Measurements from ENCODE around the gene ANGPTL1.
"Not testable (repeated sequence)": the region's sequence is repeated elsewhere in the genome, so short reads cannot be mapped to it uniquely, and the experiment has no call there.

The ANGPTL1 gene

GRCh38 chr1:178862864-178863263 is 8.0 kb downstream of the ANGPTL1 start:
- no peak overlapping the region for H3K27ac ChIP-seq (ENCODE audit: low read length)
- no peaks in the 10 kb centered on the region for H3F3A ChIP-seq (ENCODE audit: insufficient read depth, low read length)
- TF ChIP-seq EZH2phosphoT487 (IDR thresholded peaks at IDR 0.05; ENCODE audit: low read length) (no peak), EZH2 (optimal IDR thresholded peaks at IDR 0.05; ENCODE audit: low read depth, low read length) (no peak), CTCF (IDR thresholded peaks at IDR 0.05; ENCODE audit: low read length) (no peak)
- H3K9ac ChIP-seq (ENCODE audit: low read length): no peak overlapping the region
- H3K4me1 ChIP-seq (ENCODE audit: low read length): no peaks in the 10 kb centered on the region
- H3K36me3 ChIP-seq (replicated peaks; ENCODE audit: insufficient read depth, low read length): no peaks in the 10 kb centered on the region
- H3K4me3 ChIP-seq (ENCODE audit: low read length): no peak overlapping the region
- H3K79me2 ChIP-seq (ENCODE audit: low read length): no peaks in the 10 kb centered on the region
- H2AFZ ChIP-seq (ENCODE audit: low read length): no peak overlapping the region
- no peaks in the 10 kb centered on the region for H3K9me2 ChIP-seq (replicated peaks; ENCODE audit: insufficient read depth, low read length)
- no peaks in the 10 kb centered on the region for H4K20me1 ChIP-seq (ENCODE audit: insufficient read depth, low read length)
- H3K9me3 ChIP-seq (replicated peaks; ENCODE audit: insufficient read depth, low read length): no peaks in the 10 kb centered on the region
- no peak overlapping the region for H3K4me2 ChIP-seq (ENCODE audit: low read depth, low read length)
- H3K27me3 ChIP-seq (replicated peaks; ENCODE audit: insufficient read depth, low read length): no peaks in the 10 kb centered on the region
- DNase-seq: no peak

GRCh38 chr1:178862416-178862815 is 8.5 kb downstream of the ANGPTL1 start:
- H3K4me3 ChIP-seq (ENCODE audit: low read length): no peak overlapping the region
- TF ChIP-seq EZH2 (optimal IDR thresholded peaks at IDR 0.05; ENCODE audit: low read depth, low read length): no peak
- no peak overlapping the region for H2AFZ ChIP-seq (ENCODE audit: low read length)
- no peak overlapping the region for H3K4me2 ChIP-seq (ENCODE audit: low read depth, low read length)
- no peaks in the 10 kb centered on the region for H3F3A ChIP-seq (ENCODE audit: insufficient read depth, low read length)
- no peaks in the 10 kb centered on the region for H3K36me3 ChIP-seq (replicated peaks; ENCODE audit: insufficient read depth, low read length)
- H3K9me3 ChIP-seq (replicated peaks; ENCODE audit: insufficient read depth, low read length): no peaks in the 10 kb centered on the region
- H3K27ac ChIP-seq (ENCODE audit: low read length): no peak overlapping the region
- H3K4me1 ChIP-seq (ENCODE audit: low read length): no peaks in the 10 kb centered on the region
- H3K27me3 ChIP-seq (replicated peaks; ENCODE audit: insufficient read depth, low read length): no peaks in the 10 kb centered on the region
- no peak for DNase-seq
- H3K9ac ChIP-seq (ENCODE audit: low read length): no peak overlapping the region
- no peaks in the 10 kb centered on the region for H4K20me1 ChIP-seq (ENCODE audit: insufficient read depth, low read length)
- H3K9me2 ChIP-seq (replicated peaks; ENCODE audit: insufficient read depth, low read length): no peaks in the 10 kb centered on the region
- H3K79me2 ChIP-seq (ENCODE audit: low read length): no peaks in the 10 kb centered on the region

GRCh38 chr1:178857126-178857525 is 13.8 kb downstream of the ANGPTL1 start:
- H3F3A ChIP-seq (ENCODE audit: insufficient read depth, low read length): no peaks in the 10 kb centered on the region
- no peak overlapping the region for H3K4me3 ChIP-seq (ENCODE audit: low read length)
- no peaks in the 10 kb centered on the region for H4K20me1 ChIP-seq (ENCODE audit: insufficient read depth, low read length)
- no peak for TF ChIP-seq CTCF (IDR thresholded peaks at IDR 0.05; ENCODE audit: low read length)
- TF ChIP-seq EZH2 (optimal IDR thresholded peaks at IDR 0.05; ENCODE audit: low read depth, low read length): no peak
- no peaks in the 10 kb centered on the region for H3K4me1 ChIP-seq (ENCODE audit: low read length)
- DNase-seq: no peak
- no peaks in the 10 kb centered on the region for H3K27me3 ChIP-seq (replicated peaks; ENCODE audit: insufficient read depth, low read length)
- H3K79me2 ChIP-seq (ENCODE audit: low read length): no peaks in the 10 kb centered on the region
- H3K4me2 ChIP-seq (ENCODE audit: low read depth, low read length): no peak overlapping the region
- H2AFZ ChIP-seq (ENCODE audit: low read length): no peak overlapping the region
- H3K9me3 ChIP-seq (replicated peaks; ENCODE audit: insufficient read depth, low read length): no peaks in the 10 kb centered on the region
- no peaks in the 10 kb centered on the region for H3K36me3 ChIP-seq (replicated peaks; ENCODE audit: insufficient read depth, low read length)
- no peak overlapping the region for H3K27ac ChIP-seq (ENCODE audit: low read length)
- H3K9ac ChIP-seq (ENCODE audit: low read length): no peak overlapping the region
- no peaks in the 10 kb centered on the region for H3K9me2 ChIP-seq (replicated peaks; ENCODE audit: insufficient read depth, low read length)

- DNase-seq: no peak
- TF ChIP-seq EZH2 (optimal IDR thresholded peaks at IDR 0.05; ENCODE audit: low read depth, low read length) (no peak), EZH2phosphoT487 (IDR thresholded peaks at IDR 0.05; ENCODE audit: low read length) (no peak), CTCF (IDR thresholded peaks at IDR 0.05; ENCODE audit: low read length) (no peak)
- Histone ChIP-seq H3K9me3 (replicated peaks; ENCODE audit: insufficient read depth, low read length) (no peaks in the 10 kb centered on the region), H3K27me3 (replicated peaks; ENCODE audit: insufficient read depth, low read length) (no peaks in the 10 kb centered on the region), H3K4me3 (ENCODE audit: low read length) (no peak overlapping the region), H3K27ac (ENCODE audit: low read length) (no peak overlapping the region), H3K9ac (ENCODE audit: low read length) (no peak overlapping the region), H3K4me1 (ENCODE audit: low read length) (no peaks in the 10 kb centered on the region), H3K79me2 (ENCODE audit: low read length) (no peaks in the 10 kb centered on the region), H3K4me2 (ENCODE audit: low read depth, low read length) (no peak overlapping the region), H4K20me1 (ENCODE audit: insufficient read depth, low read length) (no peaks in the 10 kb centered on the region), H2AFZ (ENCODE audit: low read length) (no peak overlapping the region), H3F3A (ENCODE audit: insufficient read depth, low read length) (no peaks in the 10 kb centered on the region), H3K36me3 (replicated peaks; ENCODE audit: insufficient read depth, low read length) (no peaks in the 10 kb centered on the region), H3K9me2 (replicated peaks; ENCODE audit: insufficient read depth, low read length) (no peaks in the 10 kb centered on the region)
Observed at GRCh38 chr1:178849918-178850317, 21.0 kb downstream of the ANGPTL1 start.

- H3K27ac ChIP-seq (ENCODE audit: low read length); H2AFZ ChIP-seq (ENCODE audit: low read length); H3K4me2 ChIP-seq (ENCODE audit: low read depth, low read length); H3K9me3 ChIP-seq (replicated peaks; ENCODE audit: insufficient read depth, low read length); H3K79me2 ChIP-seq (ENCODE audit: low read length); DNase-seq; H4K20me1 ChIP-seq (ENCODE audit: insufficient read depth, low read length); H3K9ac ChIP-seq (ENCODE audit: low read length); H3K4me1 ChIP-seq (ENCODE audit: low read length); H3K36me3 ChIP-seq (replicated peaks; ENCODE audit: insufficient read depth, low read length); H3K9me2 ChIP-seq (replicated peaks; ENCODE audit: insufficient read depth, low read length); H3K27me3 ChIP-seq (replicated peaks; ENCODE audit: insufficient read depth, low read length); H3F3A ChIP-seq (ENCODE audit: insufficient read depth, low read length); H3K4me3 ChIP-seq (ENCODE audit: low read length): not testable (repeated sequence)
Observed at GRCh38 chr1:178847919-178848318, 23.0 kb downstream of the ANGPTL1 start.

Measured in MM.1S (cell line).